22Rv1 (cell line): Measurements from ENCODE around the gene WASF3.

Experiments
- H3K27ac ChIP-seq: fragments of 450-650 bp; 2 replicates; pipeline ENCODE4 v1.5.1; 2017
- CTCF ChIP-seq: fragments of 450-650 bp; IDR thresholded peaks from 2 replicates; pipeline ENCODE4 v1.5.1; 2017; ENCODE audit warnings: mild to moderate bottlenecking
- ZFX ChIP-seq: fragments of 450-650 bp; IDR thresholded peaks from 2 replicates; pipeline ENCODE4 v1.6.1; 2017; ENCODE audit warnings: antibody characterized with exemption, borderline replicate concordance

Gene WASF3

GRCh38 chr13:26653310-26653709 lies 95.8 kb downstream of the WASF3 start:
- no peak overlapping the region for H3K27ac ChIP-seq
- TF ChIP-seq CTCF, result no peak
- TF ChIP-seq ZFX, result no peak

- no peak for TF ChIP-seq ZFX
- no peak overlapping the region for H3K27ac ChIP-seq
Measured at GRCh38 chr13:26653842-26654241, 96.4 kb downstream of the WASF3 start.

GRCh38 chr13:26656919-26657318 lies 99.4 kb downstream of the WASF3 start:
- TF ChIP-seq ZFX, result no peak
- TF ChIP-seq CTCF, result peak; percentile 14; the same call in 1 of the 2 replicates
- H3K27ac ChIP-seq, result no peak overlapping the region

- H3K27ac ChIP-seq, result no peak overlapping the region
- TF ChIP-seq ZFX, result no peak
- no peak for TF ChIP-seq CTCF
Measured at GRCh38 chr13:26658448-26659385, 101.2 kb downstream of the WASF3 start.

GRCh38 chr13:26660185-26660584 lies 102.7 kb downstream of the WASF3 start:
- TF ChIP-seq ZFX (no peak), CTCF (no peak)
- H3K27ac ChIP-seq, result no peak overlapping the region

GRCh38 chr13:26660766-26661165 lies 103.3 kb downstream of the WASF3 start:
- no peak for TF ChIP-seq ZFX
- TF ChIP-seq CTCF, result no peak
- no peak overlapping the region for H3K27ac ChIP-seq

GRCh38 chr13:26663791-26664190 lies 106.3 kb downstream of the WASF3 start:
- no peak overlapping the region for H3K27ac ChIP-seq
- TF ChIP-seq CTCF (no peak), ZFX (no peak)
